H4 (cell line): Measurements from ENCODE around the gene NAGLU. TPM values are rescaled to one million over a fixed set of nuclear protein-coding genes. Genes with fewer than 3 reads are reported as not detected.

Experiments used
- total RNA-seq: library from RNA; depleted of rRNA; stranded (reverse); fragments of >200 nt; shearing (Covaris generic); gene quantifications from 2 replicates; pipeline ENCODE4 v1.2.3, GENCODE V29; 2014; rRNA removed

The NAGLU gene
- total RNA-seq, 1 experiment from 2014 or later = 18.7 TPM

Other genes starting within 250 kb of the NAGLU start
- gene STAT5A, start 247.7 kb upstream of the NAGLU start, total RNA-seq = 0.35 and 0.41 TPM in 2 replicates
- 72.6 and 77.5 TPM in 2 replicates for gene STAT3, start 147.8 kb upstream of the NAGLU start, total RNA-seq
- gene CAVIN1, start 113.0 kb upstream of the NAGLU start, total RNA-seq = 53.8 and 69.6 TPM in 2 replicates
- gene ATP6V0A1, start 77.4 kb upstream of the NAGLU start, total RNA-seq = 20.7 and 21.5 TPM in 2 replicates
- gene HSD17B1, start 16.7 kb downstream of the NAGLU start, total RNA-seq = 0.47 and 0.48 TPM in 2 replicates
- 26.8 and 31.9 TPM in 2 replicates for gene COASY, start 25.9 kb downstream of the NAGLU start, total RNA-seq
- 23.2 and 31.9 TPM in 2 replicates for gene MLX, start 30.9 kb downstream of the NAGLU start, total RNA-seq
- gene PSMC3IP, start 41.5 kb downstream of the NAGLU start, total RNA-seq = 11.9 and 12.6 TPM in 2 replicates
- 28.7 and 49.5 TPM in 2 replicates for gene RETREG3, start 73.1 kb downstream of the NAGLU start, total RNA-seq
- 74.3 and 92.3 TPM in 2 replicates for gene TUBG1, start 73.4 kb downstream of the NAGLU start, total RNA-seq
- gene TUBG2, start 123.0 kb downstream of the NAGLU start, total RNA-seq = 5.5 and 7.5 TPM in 2 replicates
- gene PLEKHH3, start 140.8 kb downstream of the NAGLU start, total RNA-seq = 3.3 and 5.9 TPM in 2 replicates
- 0.23 and 0.74 TPM in 2 replicates for gene CCR10, start 145.6 kb downstream of the NAGLU start, total RNA-seq
- gene CNTNAP1, start 146.3 kb downstream of the NAGLU start, total RNA-seq = 6.7 and 7.0 TPM in 2 replicates
- 2.2 and 4.5 TPM in 2 replicates for gene EZH1, start 208.8 kb downstream of the NAGLU start, total RNA-seq
- gene RAMP2, start 225.0 kb downstream of the NAGLU start, total RNA-seq = not detected in 2 replicates
- gene VPS25, start 237.2 kb downstream of the NAGLU start, total RNA-seq = 85.2 and 95.4 TPM in 2 replicates
- not detected in 2 replicates for gene WNK4, start 244.4 kb downstream of the NAGLU start, total RNA-seq